DOHH2 (cell line): ENCODE measurements around the gene EIF3B.
A peak's percentile ranks its signal among the peaks of the same experiment; 100 is the strongest.

Source experiments
- H3F3A ChIP-seq: fragments of 200-600 bp; sonication (generic), shearing (Covaris generic); 2 replicates; pipeline ENCODE4 v1.6.0; 2016; ENCODE audit warnings: antibody characterized with exemption, mild to moderate bottlenecking; ENCODE audit not compliant: control insufficient read depth, insufficient read depth
- H3K27ac ChIP-seq: fragments of 200-600 bp; sonication (generic); 2 replicates; pipeline ENCODE4 v1.5.1; 2014; ENCODE audit warnings: low read depth, mild to moderate bottlenecking, low read length, moderate library complexity
- H3K27me3 ChIP-seq: fragments of 200-600 bp; sonication (generic); 2 replicates; pipeline ENCODE4 v1.6.1; 2014; ENCODE audit warnings: mild to moderate bottlenecking, low read length, mixed read lengths; ENCODE audit not compliant: control insufficient read depth
- H3K36me3 ChIP-seq: fragments of 200-600 bp; sonication (generic); 2 replicates; pipeline ENCODE4 v1.6.1; 2014; ENCODE audit warnings: mild to moderate bottlenecking, low read length, moderate library complexity, mixed read lengths; ENCODE audit not compliant: control insufficient read depth
- H3K4me1 ChIP-seq: fragments of 200-600 bp; sonication (generic); 2 replicates; pipeline ENCODE4 v1.6.1; 2014; ENCODE audit warnings: mild to moderate bottlenecking, low read length, mixed read lengths; ENCODE audit not compliant: control insufficient read depth
- H3K4me2 ChIP-seq: fragments of 200-600 bp; sonication (generic); 2 replicates; pipeline ENCODE4 v1.6.0; 2014; ENCODE audit warnings: mild to moderate bottlenecking, low read length, moderate library complexity
- H3K4me3 ChIP-seq: fragments of 200-600 bp; sonication (generic); 2 replicates; pipeline ENCODE4 v1.5.1; 2014; ENCODE audit warnings: mild to moderate bottlenecking, low read length, mixed read lengths
- H3K79me2 ChIP-seq: fragments of 200-600 bp; sonication (generic); 2 replicates; pipeline ENCODE4 v1.6.1; 2014; ENCODE audit warnings: mild to moderate bottlenecking, low read length, mixed read lengths; ENCODE audit not compliant: control insufficient read depth
- H3K9me2 ChIP-seq: fragments of 200-600 bp; sonication (generic); replicated peaks from 2 replicates; pipeline ENCODE4 v1.6.1; 2014; ENCODE audit warnings: mild to moderate bottlenecking, low read length, mixed read lengths; ENCODE audit not compliant: control insufficient read depth
- H3K9me3 ChIP-seq: fragments of 200-600 bp; sonication (generic); 2 replicates; pipeline ENCODE4 v1.6.1; 2014; ENCODE audit warnings: antibody characterized with exemption, low read length, mixed read lengths; ENCODE audit not compliant: control insufficient read depth, insufficient read depth
- H4K20me1 ChIP-seq: fragments of 200-600 bp; sonication (generic); 2 replicates; pipeline ENCODE4 v1.6.0; 2014; ENCODE audit warnings: low read depth, mild to moderate bottlenecking, antibody characterized with exemption, low read length, moderate library complexity; ENCODE audit not compliant: control insufficient read depth, insufficient read depth
- EZH2phosphoT487 ChIP-seq: fragments of 200-600 bp; sonication (generic); IDR thresholded peaks from 2 replicates; pipeline ENCODE4 v1.6.1; 2017; ENCODE audit warnings: borderline replicate concordance, mild to moderate bottlenecking, antibody characterized with exemption, low read length, moderate library complexity, mixed read lengths
- TF ChIP-seq, protein P1 (sequence below): fragments of 200-600 bp; sonication (generic); IDR thresholded peaks from one replicate; pipeline ENCODE4 v1.5.1; 2014; ENCODE audit warnings: antibody characterized with exemption, mild to moderate bottlenecking, low read depth, low read length; ENCODE audit not compliant: poor library complexity, severe bottlenecking

EIF3B gene

GRCh38 chr7:2317556-2318293, 36.9 kb upstream of the EIF3B start:
- H3K4me1 ChIP-seq, result peaks cover 38% of the 10 kb centered on the region
- no peak for TF ChIP-seq EZH2phosphoT487
- H3K36me3 ChIP-seq, result no peaks in the 10 kb centered on the region
- H3K27me3 ChIP-seq, result no peaks in the 10 kb centered on the region
- H3F3A ChIP-seq, result peaks cover 15% of the 10 kb centered on the region
- H3K4me2 ChIP-seq, result peak overlapping the region; percentile 7; the same call in 1 of the 2 replicates
- H3K79me2 ChIP-seq, result peaks cover 12% of the 10 kb centered on the region
- H3K4me3 ChIP-seq, result no peak overlapping the region
- H3K9me3 ChIP-seq, result peaks cover 7% of the 10 kb centered on the region; the same call in 1 of the 2 replicates
- H4K20me1 ChIP-seq, result no peaks in the 10 kb centered on the region
- H3K27ac ChIP-seq, result no peak overlapping the region
- H3K9me2 ChIP-seq, result no peaks in the 10 kb centered on the region

GRCh38 chr7:2321020-2321419, 33.6 kb upstream of the EIF3B start:
- Histone ChIP-seq H3K9me2 (no peaks in the 10 kb centered on the region), H3K27ac (no peak overlapping the region), H3K4me2 (no peak overlapping the region), H3K27me3 (peaks cover 3% of the 10 kb centered on the region; the same call in 1 of the 2 replicates), H3F3A (peaks cover 6% of the 10 kb centered on the region; the same call in 1 of the 2 replicates), H3K9me3 (peaks cover 3% of the 10 kb centered on the region; the same call in 1 of the 2 replicates), H3K36me3 (no peaks in the 10 kb centered on the region), H4K20me1 (no peaks in the 10 kb centered on the region), H3K79me2 (no peaks in the 10 kb centered on the region), H3K4me3 (no peak overlapping the region), H3K4me1 (peaks cover 22% of the 10 kb centered on the region)
- TF ChIP-seq, protein P1, sequence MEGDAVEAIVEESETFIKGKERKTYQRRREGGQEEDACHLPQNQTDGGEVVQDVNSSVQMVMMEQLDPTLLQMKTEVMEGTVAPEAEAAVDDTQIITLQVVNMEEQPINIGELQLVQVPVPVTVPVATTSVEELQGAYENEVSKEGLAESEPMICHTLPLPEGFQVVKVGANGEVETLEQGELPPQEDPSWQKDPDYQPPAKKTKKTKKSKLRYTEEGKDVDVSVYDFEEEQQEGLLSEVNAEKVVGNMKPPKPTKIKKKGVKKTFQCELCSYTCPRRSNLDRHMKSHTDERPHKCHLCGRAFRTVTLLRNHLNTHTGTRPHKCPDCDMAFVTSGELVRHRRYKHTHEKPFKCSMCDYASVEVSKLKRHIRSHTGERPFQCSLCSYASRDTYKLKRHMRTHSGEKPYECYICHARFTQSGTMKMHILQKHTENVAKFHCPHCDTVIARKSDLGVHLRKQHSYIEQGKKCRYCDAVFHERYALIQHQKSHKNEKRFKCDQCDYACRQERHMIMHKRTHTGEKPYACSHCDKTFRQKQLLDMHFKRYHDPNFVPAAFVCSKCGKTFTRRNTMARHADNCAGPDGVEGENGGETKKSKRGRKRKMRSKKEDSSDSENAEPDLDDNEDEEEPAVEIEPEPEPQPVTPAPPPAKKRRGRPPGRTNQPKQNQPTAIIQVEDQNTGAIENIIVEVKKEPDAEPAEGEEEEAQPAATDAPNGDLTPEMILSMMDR, result no peak
- TF ChIP-seq EZH2phosphoT487, result no peak

GRCh38 chr7:2325162-2325561, 29.5 kb upstream of the EIF3B start:
- Histone ChIP-seq H3K9me2 (no peaks in the 10 kb centered on the region), H3K36me3 (no peaks in the 10 kb centered on the region), H3K9me3 (no peaks in the 10 kb centered on the region), H3K4me2 (no peak overlapping the region), H3K4me1 (no peaks in the 10 kb centered on the region), H4K20me1 (no peaks in the 10 kb centered on the region), H3K27me3 (peaks cover 3% of the 10 kb centered on the region; the same call in 1 of the 2 replicates), H3K27ac (no peak overlapping the region), H3K79me2 (no peaks in the 10 kb centered on the region), H3F3A (0 out of 2 replicates have a peak, but pooled peaks cover 2% of the 10 kb centered on the region), H3K4me3 (no peak overlapping the region)
- TF ChIP-seq EZH2phosphoT487, result no peak
- TF ChIP-seq, protein P1, result no peak

DNA sequence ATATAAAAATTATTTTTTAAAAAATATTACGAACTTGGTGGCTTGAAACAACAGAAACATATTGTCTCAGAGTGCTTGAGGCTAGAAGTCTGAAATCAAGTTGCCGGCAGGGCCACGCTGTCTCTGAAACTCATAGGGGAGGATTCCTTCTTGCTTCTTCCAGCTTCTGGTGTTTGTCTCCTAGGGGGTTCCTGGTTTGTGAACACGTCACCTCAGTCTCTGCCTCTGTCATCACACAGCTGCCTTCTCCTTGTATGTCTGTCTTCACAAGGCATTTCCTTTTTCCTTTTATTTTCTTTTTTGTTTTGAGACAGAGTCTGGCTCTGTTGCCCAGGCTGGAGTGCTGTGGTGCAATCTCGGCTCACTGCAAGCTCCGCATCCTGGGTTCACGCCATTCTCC, 27.7 kb upstream of the EIF3B start:
- Histone ChIP-seq H3K27me3 (peaks cover 3% of the 10 kb centered on the region; the same call in 1 of the 2 replicates), H3K9me2 (no peaks in the 10 kb centered on the region), H3F3A (0 out of 2 replicates have a peak, but pooled peaks cover 2% of the 10 kb centered on the region), H3K4me1 (no peaks in the 10 kb centered on the region), H4K20me1 (no peaks in the 10 kb centered on the region), H3K4me3 (no peak overlapping the region), H3K36me3 (no peaks in the 10 kb centered on the region), H3K9me3 (no peaks in the 10 kb centered on the region), H3K27ac (no peak overlapping the region), H3K4me2 (no peak overlapping the region), H3K79me2 (no peaks in the 10 kb centered on the region)
- TF ChIP-seq EZH2phosphoT487, result no peak
- TF ChIP-seq, protein P1, result no peak
